Activated T-helper 1 cell treated with Interleukin-2 at 50 U/mL for 16 hours (primary cell): ENCODE results near the gene YJEFN3.

Source experiments
- DNase-seq: peaks from one replicate; pipeline ENCODE4 v3.0.0-alpha.2; 2020; ENCODE audit warnings: low read depth

YJEFN3 gene

DNA sequence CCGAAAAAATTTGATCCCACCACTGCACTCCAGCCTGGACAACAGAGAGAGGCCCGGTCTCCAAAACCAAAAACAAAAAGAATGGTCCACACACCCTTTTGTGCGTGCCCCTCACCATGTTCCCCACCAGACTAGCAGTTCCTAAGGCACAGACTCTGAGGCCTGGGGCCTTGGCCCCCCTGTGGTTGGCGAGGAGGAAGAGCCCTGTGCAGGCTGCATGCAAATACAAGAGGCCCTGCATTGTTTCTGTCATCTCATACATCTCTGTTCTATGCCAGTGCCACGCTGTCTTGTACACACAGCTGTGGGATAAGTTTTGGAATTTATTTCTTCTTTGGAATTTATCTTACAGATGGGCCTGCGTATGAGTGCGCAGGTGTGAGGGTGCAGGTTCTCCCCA, 4.7 kb upstream of the YJEFN3 start:
- DNase-seq = no peak

DNA sequence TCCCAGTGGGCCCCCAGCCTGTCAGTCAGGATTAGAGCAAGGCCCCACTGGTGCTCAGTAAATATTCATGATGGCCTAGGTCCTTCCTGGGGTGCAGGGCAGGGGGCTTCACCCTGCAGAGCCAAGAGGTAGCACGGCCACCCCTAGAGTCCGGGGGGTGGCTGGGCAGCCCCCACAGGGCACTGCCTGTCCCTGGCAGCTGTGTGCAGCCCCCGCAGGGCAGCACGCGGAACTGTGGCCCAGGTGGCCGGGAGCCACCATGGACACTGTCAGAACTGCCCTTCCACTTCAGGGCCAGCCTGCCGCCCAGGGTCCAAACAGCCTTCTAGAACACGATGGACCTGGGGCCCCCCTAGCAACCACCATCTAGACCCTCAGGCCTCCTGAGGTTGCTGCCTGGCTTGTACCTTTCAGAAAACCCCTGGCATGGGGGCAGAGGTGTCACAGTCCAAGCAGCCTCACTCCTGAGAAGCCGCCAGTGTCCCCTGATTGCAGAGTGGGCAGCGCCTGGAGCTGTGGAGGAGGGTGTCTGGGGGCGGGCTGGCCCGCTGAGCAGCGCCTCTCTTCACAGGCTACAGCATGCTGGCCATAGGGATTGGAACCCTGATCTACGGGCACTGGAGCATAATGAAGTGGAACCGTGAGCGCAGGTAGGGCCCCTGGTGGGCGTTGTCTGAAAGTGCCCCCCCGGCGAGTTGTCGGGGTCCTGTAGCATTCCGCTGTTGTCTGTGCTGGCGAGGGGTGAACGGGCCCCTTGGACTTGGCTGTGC, 2.9 kb upstream of the YJEFN3 start:
- DNase-seq = no peak

DNA sequence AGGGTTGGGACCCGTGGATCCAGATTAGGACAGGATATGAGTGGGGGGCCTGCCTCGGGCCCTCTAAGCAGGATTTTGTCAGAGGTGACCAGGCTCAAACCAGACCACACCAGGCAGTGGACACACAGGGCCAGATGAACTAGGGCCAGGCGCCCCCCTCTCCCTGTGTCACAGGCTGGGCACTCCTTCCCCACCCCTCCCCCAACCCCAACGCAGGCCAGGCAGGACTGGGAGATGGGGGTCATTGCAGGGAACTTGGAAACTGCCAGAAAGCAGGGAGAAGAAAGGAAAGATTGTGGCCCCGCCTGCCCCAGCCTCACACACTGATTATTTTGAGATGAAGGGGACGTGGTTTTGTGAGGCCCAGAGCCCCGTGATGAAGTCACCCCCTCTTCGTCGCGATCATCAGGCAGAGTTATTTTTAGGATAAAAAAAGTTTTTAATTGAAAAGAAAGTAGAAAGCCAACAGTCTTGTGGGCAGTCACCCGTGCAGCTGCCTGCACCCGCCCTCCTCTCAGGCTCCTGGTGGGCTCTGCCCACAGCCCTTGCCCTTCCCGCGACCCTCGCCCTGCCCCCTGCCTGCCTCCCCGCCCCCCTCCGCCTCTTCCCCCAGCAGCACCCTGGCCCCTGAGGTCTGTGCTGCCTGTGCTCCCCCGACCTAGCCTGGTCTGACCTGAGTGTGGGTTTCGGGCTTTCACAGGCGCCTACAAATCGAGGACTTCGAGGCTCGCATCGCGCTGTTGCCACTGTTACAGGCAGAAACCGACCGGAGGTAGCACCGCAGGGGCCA, 1.9 kb upstream of the YJEFN3 start:
- no peak for DNase-seq

DNA sequence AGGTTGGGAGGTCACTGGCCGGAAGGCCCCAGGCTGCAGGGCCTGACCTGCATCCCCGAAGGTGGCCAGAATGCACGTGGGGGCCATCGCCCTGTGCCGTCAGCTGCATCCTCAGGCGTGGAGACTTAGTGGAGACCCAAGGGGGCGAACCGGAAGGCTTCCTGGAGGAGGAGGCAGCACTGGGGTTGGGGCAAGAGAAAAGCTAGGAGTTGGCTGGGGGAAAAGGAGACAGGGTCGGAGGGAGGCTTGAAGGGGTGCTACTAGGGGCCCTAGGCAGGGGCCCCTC, 1.4 kb upstream of the YJEFN3 start:
- DNase-seq = no peak

DNA sequence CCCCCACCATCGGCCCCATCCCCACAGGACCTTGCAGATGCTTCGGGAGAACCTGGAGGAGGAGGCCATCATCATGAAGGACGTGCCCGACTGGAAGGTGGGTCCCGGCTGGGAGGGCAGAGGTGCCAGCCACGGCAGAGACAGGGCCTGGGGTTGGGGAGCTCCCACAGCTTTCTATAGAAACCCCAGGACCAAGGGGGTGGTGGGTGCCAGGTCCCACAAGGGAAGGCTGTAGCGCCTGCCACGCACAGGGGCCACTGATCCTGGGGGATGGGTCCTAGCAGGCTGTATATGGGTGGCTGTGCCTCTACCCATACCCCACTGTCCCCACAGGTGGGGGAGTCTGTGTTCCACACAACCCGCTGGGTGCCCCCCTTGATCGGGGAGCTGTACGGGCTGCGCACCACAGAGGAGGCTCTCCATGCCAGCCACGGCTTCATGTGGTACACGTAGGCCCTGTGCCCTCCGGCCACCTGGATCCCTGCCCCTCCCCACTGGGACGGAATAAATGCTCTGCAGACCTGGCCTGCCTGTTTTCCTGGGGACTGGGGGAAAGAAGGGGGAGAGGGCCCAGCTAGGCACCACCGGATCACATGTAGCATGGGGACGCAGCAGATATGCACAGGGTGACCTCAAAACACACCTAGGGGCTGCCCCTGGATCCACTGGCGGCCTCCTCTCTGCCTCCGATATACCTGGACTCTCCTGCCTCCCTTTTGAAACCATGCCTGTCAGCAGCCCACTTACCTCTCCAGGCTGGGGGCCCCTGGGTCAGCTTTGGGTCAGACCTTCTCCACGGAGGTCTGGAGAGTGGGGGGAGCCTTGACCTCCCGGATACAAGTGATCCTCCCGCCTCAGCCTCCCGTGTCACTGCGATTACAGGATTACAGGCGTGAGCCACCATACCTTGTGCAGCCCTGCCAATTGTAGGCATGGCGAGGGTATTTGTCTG, 761 bp upstream of the YJEFN3 start:
- DNase-seq = no peak

DNA sequence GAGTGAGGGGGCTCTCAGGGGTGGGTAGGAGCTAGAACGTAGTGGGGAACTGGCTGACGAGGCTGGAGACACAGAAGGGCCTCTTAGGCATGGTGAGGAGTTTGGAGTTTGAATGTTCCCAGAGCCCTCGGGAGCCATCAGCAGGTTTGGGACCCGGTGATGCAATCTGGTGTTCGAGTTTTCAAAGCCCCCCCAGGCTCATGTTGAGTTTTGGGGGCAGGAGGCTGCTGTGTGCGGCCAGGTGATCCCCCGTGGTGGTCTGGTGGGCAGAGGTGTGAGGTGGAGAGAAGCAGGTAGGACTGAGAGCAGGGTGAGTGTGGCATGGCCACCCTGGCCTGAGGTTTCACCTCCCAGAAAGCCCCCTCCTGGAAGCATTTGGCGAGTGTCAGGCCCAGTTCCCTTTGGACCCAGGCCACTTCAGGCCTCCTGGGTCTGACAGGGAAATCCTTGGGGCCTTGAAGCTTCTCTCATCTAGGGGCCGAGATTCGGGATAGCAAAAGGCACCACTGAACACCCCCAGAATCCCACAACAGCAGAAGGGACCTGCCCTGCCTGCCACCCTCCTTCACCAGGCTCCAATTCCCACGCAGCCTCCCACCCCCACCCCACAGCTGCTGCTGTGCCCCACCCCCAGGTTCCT, 1.2 kb downstream of the YJEFN3 start:
- DNase-seq = no peak

DNA sequence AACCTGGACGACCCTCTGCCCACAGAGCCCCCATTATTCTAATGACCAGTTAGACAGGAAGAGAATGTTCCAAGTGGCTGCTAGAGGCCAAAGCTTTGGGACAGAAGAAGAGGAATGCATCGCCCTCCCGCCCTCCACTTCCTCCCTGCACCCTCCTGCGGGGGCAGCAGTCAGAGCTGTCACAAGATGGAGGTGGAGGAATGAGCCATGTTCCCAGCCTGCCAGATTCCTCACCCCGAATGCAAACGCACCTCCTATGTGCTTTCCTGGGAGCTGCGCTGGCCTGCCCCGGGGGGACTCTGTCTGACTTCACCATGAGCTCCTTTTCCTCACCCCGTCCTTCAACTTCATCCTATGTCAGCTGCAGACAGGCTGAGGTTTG, 1.7 kb downstream of the YJEFN3 start:
- no peak for DNase-seq

DNA sequence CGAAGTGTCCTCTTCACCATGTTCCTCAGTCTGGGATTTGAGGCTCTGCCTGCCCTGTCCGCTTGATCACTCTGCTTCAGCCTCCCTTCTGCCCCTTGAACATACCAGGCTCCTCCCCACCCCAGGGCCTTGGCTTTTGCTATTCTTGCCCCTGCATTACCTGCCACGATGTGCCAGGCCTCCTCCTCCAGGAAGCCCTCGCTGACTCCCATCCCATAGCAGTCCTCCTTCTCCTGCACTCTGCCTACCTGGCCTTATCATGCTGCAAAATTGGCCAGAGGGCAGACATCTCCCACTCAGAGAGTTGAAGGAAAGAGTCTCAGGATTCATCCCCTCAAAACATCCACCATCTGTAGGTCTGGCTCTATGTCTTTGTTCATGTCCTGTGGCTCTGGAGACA, 2.2 kb downstream of the YJEFN3 start:
- no peak for DNase-seq

DNA sequence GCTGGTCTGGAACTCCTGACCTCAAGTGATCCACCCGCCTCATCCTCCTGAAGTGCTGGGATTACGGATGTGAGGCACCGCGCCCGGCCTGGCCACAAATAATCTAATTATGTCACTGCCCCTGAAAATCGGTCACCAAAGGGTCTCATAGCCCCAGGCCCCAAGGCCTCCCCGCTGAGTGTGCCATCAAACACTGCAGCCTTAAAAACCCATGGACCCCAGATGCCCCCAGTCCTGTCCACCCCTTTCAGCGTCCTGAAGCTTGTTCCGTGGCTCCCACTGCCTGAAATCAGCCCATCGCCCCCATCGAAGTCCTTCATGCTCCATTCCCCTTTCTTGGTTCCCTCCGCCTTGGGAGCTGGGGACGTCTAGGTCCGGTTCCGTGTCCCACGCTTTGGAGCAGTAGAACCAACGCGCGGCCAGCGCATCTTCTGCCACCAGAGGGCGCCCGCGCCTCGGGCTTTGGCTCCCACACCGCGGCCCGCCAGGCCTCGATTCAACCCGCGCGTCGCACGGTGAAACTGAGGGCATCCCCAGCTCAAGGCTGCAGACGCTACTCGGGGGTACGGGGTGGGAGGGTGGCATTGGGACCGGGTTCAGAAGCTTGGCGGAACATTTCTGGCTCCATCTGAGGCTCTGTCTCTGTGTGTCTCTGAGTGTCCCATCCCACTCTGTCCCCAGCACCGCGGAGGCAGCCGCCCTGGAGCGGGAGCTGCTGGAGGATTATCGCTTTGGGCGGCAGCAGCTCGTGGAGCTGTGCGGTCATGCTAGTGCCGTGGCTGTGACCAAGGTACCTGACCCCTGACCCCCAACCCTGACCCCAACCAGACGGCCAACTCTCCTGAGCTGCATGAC, 3.5 kb downstream of the YJEFN3 start:
- peak; percentile 81 for DNase-seq

DNA sequence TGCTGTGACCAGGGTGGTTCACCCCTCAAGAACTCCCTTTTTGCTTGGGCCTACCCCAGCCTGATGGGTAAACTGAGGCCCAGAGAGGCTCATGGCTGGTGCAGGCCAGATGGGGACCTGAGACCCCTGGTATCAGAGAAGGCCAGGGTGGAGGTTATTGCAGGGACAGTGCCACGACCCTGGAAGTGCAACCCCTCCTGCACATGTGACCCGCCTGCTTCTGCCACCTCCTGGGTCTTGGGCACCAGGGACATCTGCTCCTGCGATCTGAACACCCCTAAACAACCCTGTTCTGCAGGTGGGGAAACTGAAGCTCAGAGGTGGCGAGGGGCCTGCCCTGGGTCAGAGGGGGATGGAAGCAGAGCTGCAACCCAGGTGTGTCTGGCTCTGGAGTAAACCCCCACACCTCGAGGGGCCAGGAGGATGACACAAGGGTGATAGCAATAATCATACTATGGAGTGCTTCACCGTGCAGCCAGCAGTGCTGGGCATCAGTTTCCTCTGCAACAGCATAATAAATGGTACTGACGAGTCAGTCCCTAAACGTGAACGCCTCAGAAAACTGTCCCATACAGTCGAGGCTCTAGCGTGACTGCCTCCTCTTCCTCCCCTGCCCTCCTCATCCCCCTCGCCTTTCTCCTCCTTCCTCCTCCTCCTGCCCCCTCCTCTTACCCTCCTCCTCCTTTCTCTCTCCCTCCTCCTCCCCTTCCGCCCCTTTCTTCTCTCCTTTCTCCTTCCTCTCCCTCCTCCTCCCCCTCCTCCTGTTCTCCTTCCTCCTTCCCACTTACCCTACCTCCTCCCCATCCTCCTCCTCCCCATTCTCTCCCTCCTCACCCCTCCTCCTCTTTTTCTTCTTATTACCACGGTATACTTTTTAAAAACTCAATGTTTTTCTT, 4.3 kb downstream of the YJEFN3 start:
- no peak for DNase-seq

DNA sequence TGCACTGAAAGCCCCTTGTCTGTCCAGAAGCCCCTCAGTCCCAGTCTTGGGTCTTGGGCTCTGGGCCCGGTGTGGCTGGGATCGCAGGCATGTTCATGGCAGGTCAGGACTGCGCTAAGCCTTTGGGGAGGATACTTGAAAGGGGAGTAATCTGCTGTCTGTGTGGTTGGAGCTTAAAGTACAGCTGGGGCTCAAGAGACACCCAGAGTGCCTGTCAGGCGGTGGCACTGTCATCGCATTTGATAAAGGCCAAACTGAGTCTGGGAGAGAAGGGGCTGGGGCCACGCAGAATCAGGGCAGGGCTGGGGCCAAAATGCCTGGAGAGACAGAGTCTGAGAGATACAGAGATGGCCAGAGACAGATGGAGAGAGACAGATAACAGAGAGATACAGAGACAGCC, 5.1 kb downstream of the YJEFN3 start:
- no peak for DNase-seq

DNA sequence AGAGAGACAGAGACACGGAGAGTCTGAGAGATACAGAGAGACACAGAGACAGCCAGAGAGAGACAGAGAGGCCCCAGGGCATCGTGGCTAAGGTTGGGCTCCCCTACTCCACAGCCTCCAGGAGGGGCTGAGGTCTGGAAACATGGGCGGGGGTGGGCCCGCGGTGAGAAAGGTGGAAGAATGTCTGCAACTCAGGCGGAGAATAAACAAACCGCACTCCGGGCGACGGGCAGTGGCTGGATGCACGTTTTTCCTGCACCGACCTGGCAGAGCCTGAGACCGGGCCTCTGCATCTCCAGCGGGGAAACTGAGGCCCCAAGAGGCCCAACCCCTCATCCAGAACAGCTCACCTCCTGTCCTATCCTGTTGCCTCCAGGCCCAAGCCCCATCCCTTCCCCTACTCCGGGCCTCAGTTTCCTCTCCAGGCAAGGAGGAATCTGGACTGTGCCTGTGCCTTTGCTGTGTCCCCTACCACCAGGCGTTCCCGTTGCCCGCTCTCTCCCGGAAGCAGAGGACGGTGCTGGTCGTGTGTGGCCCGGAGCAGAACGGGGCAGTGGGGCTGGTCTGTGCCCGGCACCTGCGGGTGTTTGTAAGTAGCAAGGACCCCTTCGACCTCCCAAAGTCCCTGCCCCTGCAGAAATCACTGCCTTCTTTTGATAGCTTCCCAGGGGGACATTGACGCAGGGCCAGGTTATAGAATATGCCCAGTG, 6.0 kb downstream of the YJEFN3 start:
- no peak for DNase-seq

DNA sequence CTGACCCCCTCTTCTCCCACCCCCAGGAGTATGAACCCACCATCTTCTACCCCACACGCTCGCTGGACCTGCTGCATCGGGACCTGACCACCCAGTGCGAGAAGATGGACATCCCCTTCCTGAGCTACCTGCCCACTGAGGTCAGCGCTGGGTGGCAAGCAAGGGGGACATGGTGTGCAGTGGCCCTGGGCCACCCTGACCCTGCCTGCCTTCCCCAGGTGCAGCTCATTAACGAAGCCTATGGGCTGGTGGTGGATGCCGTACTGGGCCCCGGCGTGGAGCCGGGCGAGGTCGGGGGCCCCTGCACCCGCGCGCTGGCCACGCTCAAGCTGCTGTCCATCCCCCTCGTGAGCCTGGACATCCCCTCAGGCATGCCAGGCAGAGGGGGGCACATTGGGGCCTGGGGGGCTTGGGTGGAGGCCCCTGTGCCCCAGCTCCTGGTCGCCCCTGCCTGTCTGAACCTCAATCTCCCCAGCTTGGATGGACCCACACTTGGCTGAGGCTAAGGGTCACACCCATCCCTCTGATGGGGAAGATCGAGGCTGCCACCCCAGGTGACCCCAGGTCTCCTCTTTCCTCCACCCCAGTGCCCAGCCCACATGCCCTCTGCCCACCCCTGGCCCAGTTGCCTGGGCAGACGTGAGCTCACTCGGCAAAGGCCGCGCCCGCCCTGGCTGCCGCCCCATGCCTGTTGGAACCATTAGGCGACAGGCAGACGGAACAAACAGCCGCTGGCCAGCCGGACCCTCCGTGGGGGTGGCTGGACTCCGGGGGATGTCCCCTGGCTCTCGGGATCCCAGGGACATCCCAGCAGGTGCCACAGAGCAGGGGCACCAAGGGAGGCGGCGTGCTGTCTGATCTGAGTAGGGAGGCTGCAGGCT, 6.8 kb downstream of the YJEFN3 start:
- DNase-seq = no peak

DNA sequence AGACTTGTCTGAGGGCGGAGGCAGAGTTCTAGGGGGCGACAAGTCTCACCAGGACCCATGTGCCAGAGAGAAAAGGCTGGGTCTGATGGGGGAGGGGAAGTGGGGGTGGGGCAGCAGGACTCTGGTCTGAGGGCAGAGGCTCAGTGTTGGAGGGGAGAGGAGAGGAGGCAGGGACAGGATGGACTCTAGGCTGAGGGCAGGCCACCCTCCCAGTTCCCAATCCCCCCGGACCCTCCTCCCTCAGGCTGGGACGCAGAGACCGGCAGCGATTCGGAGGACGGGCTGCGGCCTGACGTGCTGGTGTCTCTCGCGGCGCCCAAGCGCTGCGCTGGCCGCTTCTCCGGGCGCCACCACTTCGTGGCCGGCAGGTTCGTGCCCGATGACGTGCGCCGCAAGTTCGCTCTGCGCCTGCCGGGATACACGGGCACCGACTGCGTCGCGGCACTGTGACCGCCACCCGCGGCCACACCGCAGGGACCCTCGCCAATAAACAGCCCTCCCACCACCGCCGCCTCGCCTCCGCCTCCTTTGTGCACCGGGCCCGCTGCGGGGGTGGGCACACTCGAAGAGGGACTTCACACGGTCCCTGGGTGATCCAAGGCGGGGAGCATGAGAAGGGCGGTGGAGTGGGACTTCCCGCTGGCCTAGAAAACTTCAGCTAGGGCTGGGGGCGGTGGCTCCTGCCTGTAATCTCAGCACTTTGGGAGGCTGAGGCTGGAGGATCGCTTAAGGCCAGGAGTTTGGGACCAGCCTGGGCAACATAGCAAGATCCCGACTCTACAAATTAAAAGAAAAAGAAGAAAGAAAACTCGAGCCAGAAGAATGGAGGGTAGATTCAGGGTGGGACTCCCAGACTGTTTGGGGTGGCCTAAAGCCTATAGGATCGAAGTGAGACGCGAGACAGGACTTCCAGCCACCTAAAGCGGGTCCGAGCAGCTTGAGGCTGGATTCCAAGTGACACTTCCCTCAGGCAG, 8.7 kb downstream of the YJEFN3 start:
- no peak for DNase-seq

DNA sequence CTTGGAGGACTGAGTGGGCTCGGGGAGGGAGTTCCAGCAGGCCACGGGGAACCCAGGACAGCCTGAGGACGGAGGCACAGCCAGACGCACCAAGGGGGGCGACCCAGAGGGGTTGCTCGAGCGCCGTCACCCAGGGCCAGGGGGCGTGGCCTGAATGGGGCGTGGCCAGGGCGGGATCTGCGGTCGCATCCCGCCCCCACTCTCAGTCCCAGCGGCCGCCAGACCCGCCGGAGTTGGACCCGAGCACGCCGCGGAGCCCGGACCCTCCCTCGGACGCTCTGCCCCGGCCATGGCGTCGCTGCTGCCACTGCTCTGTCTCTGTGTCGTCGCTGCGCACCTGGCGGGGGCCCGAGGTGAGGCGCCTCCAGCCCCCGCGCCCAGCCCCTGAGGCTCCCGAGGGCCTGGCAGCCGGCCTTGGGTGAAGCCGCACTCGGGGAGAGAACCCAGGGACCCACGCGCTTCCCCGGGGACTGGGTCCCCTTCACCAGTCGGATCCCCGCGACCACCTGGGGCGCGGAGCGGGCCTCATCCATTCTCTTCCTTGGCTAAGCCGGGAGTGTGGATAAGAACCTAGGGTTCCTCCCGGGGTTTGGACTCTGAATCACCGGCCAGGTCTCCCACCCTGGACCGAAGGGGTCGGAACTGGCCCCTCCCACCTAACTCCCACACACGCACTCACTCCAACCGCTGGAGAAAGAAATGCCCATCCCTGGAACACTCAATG, 9.5 kb downstream of the YJEFN3 start, which contains the start of gene CILP2:
Gene CILP2, plus strand, starts transcription at position 205 of the 724 bp plus-strand sequence. Its CDS starts 85 bp downstream, at position 290.
- no peak for DNase-seq

DNA sequence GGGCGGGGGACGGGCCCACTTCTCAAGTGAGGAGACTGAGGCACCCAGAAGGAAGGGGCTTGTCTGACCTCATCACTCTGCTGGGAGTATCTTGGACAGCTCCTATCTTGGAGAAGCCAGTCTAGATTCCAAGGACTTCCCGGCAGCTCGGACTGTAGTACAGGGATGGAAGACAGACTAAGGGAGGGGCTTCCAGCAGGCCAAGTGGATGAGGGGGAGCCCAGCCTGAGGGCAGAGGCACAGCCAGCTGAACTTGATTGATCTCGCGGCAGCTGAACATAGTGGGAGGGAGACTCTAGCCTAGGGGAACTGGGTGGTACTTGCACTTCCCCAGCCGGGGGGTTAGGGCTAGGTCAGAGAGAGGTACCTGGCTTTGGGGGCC, 10.1 kb downstream of the YJEFN3 start:
- no peak for DNase-seq

DNA sequence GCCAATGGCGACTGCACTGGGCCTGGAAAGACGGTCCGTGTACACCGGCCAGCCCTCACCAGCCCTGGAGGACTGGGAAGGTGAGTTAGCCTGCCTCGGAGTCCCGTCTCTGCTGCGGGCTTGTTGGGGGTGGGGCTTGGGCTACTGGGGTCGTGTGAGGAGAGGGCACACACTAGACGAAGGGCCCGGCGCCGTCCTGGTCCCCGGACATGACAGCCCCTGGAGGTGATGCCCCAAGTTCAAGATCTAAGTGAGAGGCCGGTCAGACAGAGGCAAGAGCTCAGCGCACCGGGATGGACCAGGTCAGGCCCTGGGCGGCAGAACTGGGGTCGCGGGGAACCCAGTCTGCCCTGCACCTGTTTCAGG, 11.0 kb downstream of the YJEFN3 start:
- DNase-seq = no peak
